ENCODE results near the gene KCNK4. TPM values are rescaled to one million over a fixed set of nuclear protein-coding genes. Genes with fewer than 3 reads are reported as not detected.
A peak's percentile ranks its signal among the peaks of the same experiment; 100 is the strongest.

KCNK4 gene
- total RNA-seq, 1 donor from 2014 or later = 0.44 TPM

- H3K9me3 Mint-ChIP-seq = no peaks in the 10 kb centered on the region
- no peak overlapping the region for H3K27ac Mint-ChIP-seq
- H3K36me3 Mint-ChIP-seq (ENCODE audit: low read depth) = peaks cover 28% of the 10 kb centered on the region
- peak; percentile 35 for ATAC-seq (ENCODE audit: low read depth)
- H3K27me3 Mint-ChIP-seq = no peaks in the 10 kb centered on the region
- DNase-seq = no peak
- no peak overlapping the region for H3K4me3 Mint-ChIP-seq
- POLR2A ChIA-PET = interaction anchor here (2.3 kb wide), 1 partner anchor 8 kb away, joined by 8 read pairs; the partner anchor contains the start of gene BAD
- no peak for TF ChIP-seq CTCF (IDR thresholded peaks at IDR 0.05)
- CTCF ChIA-PET = interaction anchor here (1.1 to 1.4 kb wide), 2 partner anchors 27 to 70 kb away, joined by 3 to 5 read pairs; partner anchors contain the start of gene FERMT3
- intact Hi-C loops (cut with micrococcal nuclease) = no loop called here
- H3K4me1 Mint-ChIP-seq = peaks cover 6% of the 10 kb centered on the region
Measured at GRCh38 chr11:64276653-64277431, 14.3 kb upstream of the KCNK4 start.

GRCh38 chr11:64278576-64279190, 12.4 kb upstream of the KCNK4 start:
- ChIA-PET CTCF (no interaction called here), POLR2A (no interaction called here)
- Mint-ChIP-seq H3K9me3 (no peaks in the 10 kb centered on the region), H3K36me3 (ENCODE audit: low read depth) (peaks cover 30% of the 10 kb centered on the region), H3K27me3 (no peaks in the 10 kb centered on the region), H3K4me1 (peaks cover 10% of the 10 kb centered on the region), H3K27ac (no peak overlapping the region), H3K4me3 (no peak overlapping the region)
- DNase-seq (no peak), ATAC-seq (ENCODE audit: low read depth) (no peak)
- no peak for TF ChIP-seq CTCF (IDR thresholded peaks at IDR 0.05)
- intact Hi-C loops (cut with micrococcal nuclease) = no loop called here

GRCh38 chr11:64281957-64282770, 8.9 kb upstream of the KCNK4 start:
- no peak for TF ChIP-seq CTCF (IDR thresholded peaks at IDR 0.05)
- Mint-ChIP-seq H3K4me3 (no peak overlapping the region), H3K9me3 (no peaks in the 10 kb centered on the region), H3K27ac (no peak overlapping the region), H3K27me3 (no peaks in the 10 kb centered on the region), H3K36me3 (ENCODE audit: low read depth) (peaks cover 22% of the 10 kb centered on the region), H3K4me1 (peaks cover 20% of the 10 kb centered on the region)
- ChIA-PET CTCF (interaction anchor here (1.3 to 1.5 kb wide), 2 partner anchors 10 to 73 kb away, joined by 3 to 4 read pairs; no protein-coding TSS in a partner anchor), POLR2A (interaction anchor here (1.2 to 5.8 kb wide), 2 partner anchors 12 to 77 kb away, joined by 3 to 119 read pairs; no protein-coding TSS in a partner anchor)
- DNase-seq (no peak), ATAC-seq (ENCODE audit: low read depth) (no peak)
- intact Hi-C loops (cut with micrococcal nuclease) = no loop called here

- peaks cover 20% of the 10 kb centered on the region for H3K36me3 Mint-ChIP-seq (ENCODE audit: low read depth)
- H3K4me3 Mint-ChIP-seq = peak overlapping the region; percentile 89
- no peaks in the 10 kb centered on the region for H3K9me3 Mint-ChIP-seq
- no peak overlapping the region for H3K27ac Mint-ChIP-seq
- ATAC-seq (ENCODE audit: low read depth) = no peak
- no peak for TF ChIP-seq CTCF (IDR thresholded peaks at IDR 0.05)
- CTCF ChIA-PET = interaction anchor here (1.0 to 2.6 kb wide), 4 partner anchors 9 to 31 kb away, joined by 3 to 10 read pairs (median 5); no protein-coding TSS in a partner anchor
- peaks cover 20% of the 10 kb centered on the region for H3K4me1 Mint-ChIP-seq
- POLR2A ChIA-PET = interaction anchor here (1.1 to 5.8 kb wide), 7 partner anchors 7 to 97 kb away, joined by 3 to 119 read pairs (median 16); partner anchors contain the start of genes ESRRA, FERMT3, FKBP2 and STIP1
- H3K27me3 Mint-ChIP-seq = no peaks in the 10 kb centered on the region
- no peak for DNase-seq
- intact Hi-C loops (cut with micrococcal nuclease) = no loop called here
Measured at GRCh38 chr11:64283092-64283491, 8.0 kb upstream of the KCNK4 start.
